IMR-90 (cell line): ENCODE measurements around the gene DGAT2L6. TPM values are rescaled to one million over a fixed set of nuclear protein-coding genes. Genes with fewer than 3 reads are reported as not detected.

ENCODE experiments used
- ATAC-seq: fragments of 200-7000 bp; cut with Tn5 transposase; 2 replicates; pipeline ENCODE4 v1.9.1; 2020; ENCODE audit warnings: low read depth, mild to moderate bottlenecking, moderate library complexity
- BruUV-seq: library from RNA; stranded (reverse); fragments of 400-500 nt; replicated peaks from 2 replicates; lab custom pipeline; 2021; lab: Mats Ljungman, UMichigan
- CTCF ChIA-PET: fragments of 300-600 bp; formaldehyde crosslinking; extraction: SDS; loops from one replicate; lab custom pipeline; 2021; ENCODE audit warnings: antibody characterized with exemption; lab: Yijun Ruan, JAX
- POLR2A ChIA-PET: fragments of 300-600 bp; sonication (Branson Sonifier 250); formaldehyde crosslinking; loops from one replicate; lab custom pipeline; 2022; ENCODE audit warnings: antibody characterized with exemption; ENCODE audit not compliant: unreplicated experiment; lab: Charles Lee
- DNase-seq: peaks from one replicate; pipeline ENCODE4 v3.0.0; 2013
- H2AFZ ChIP-seq: replicated peaks from 2 replicates; pipeline ENCODE3; 2013; ENCODE audit warnings: low read length, mild to moderate bottlenecking; ENCODE audit not compliant: poor library complexity
- H2AK5ac ChIP-seq: 2 replicates; pipeline ENCODE4 v1.6.1; 2013; ENCODE audit warnings: low read depth, low read length, inconsistent platforms
- H2AK9ac ChIP-seq: replicated peaks from 2 replicates; pipeline ENCODE3; 2013; ENCODE audit warnings: mild to moderate bottlenecking, low read depth, low read length, moderate library complexity; ENCODE audit not compliant: poor library complexity
- H2BK120ac ChIP-seq: 2 replicates; pipeline ENCODE4 v1.6.1; 2013; ENCODE audit warnings: low read depth, low read length, inconsistent platforms
- H2BK15ac ChIP-seq: 3 replicates; pipeline ENCODE4 v1.6.1; 2013; ENCODE audit warnings: low read depth, low read length, inconsistent platforms
- H2BK20ac ChIP-seq: 2 replicates; pipeline ENCODE4 v1.6.1; 2013; ENCODE audit warnings: low read depth, mild to moderate bottlenecking, inconsistent platforms, low read length, moderate library complexity
- H2BK5ac ChIP-seq: 2 replicates; pipeline ENCODE4 v1.6.1; 2013; ENCODE audit warnings: mild to moderate bottlenecking, low read depth, low read length, inconsistent platforms; ENCODE audit not compliant: poor library complexity, severe bottlenecking
- H3K14ac ChIP-seq: replicated peaks from 2 replicates; pipeline ENCODE4 v1.6.1; 2013; ENCODE audit warnings: low read depth, low read length, inconsistent platforms
- H3K18ac ChIP-seq: 2 replicates; pipeline ENCODE4 v1.6.1; 2013; ENCODE audit warnings: low read depth, low read length, control low read depth
- H3K23ac ChIP-seq: 2 replicates; pipeline ENCODE4 v1.6.1; 2013; ENCODE audit warnings: low read depth, low read length, inconsistent platforms
- H3K27ac ChIP-seq: 2 replicates; pipeline ENCODE4 v1.5.1; 2013; ENCODE audit warnings: mild to moderate bottlenecking, control low read depth, low read length; ENCODE audit not compliant: insufficient read depth
- H3K27me3 ChIP-seq: 2 replicates; pipeline ENCODE4 v1.6.1; 2013; ENCODE audit warnings: low read length; ENCODE audit not compliant: control insufficient read depth, insufficient read depth
- H3K36me3 ChIP-seq: 2 replicates; pipeline ENCODE4 v1.6.1; 2013; ENCODE audit warnings: low read length, mixed read lengths; ENCODE audit not compliant: control insufficient read depth, insufficient read depth
- H3K4ac ChIP-seq: 2 replicates; pipeline ENCODE4 v1.6.1; 2013; ENCODE audit warnings: low read depth, low read length, inconsistent platforms
- H3K4me1 ChIP-seq: 2 replicates; pipeline ENCODE4 v1.6.1; 2013; ENCODE audit warnings: low read length, mixed read lengths; ENCODE audit not compliant: control insufficient read depth, insufficient read depth
- H3K4me2 ChIP-seq: 2 replicates; pipeline ENCODE4 v1.6.1; 2013; ENCODE audit warnings: low read depth, mild to moderate bottlenecking, control low read depth, low read length, moderate library complexity
- H3K4me3 ChIP-seq: 2 replicates; pipeline ENCODE4 v1.5.1; 2013; ENCODE audit warnings: low read depth, mild to moderate bottlenecking, control low read depth, low read length, moderate library complexity; ENCODE audit not compliant: insufficient read depth
- H3K56ac ChIP-seq: 2 replicates; pipeline ENCODE4 v1.6.1; 2013; ENCODE audit warnings: low read length, inconsistent platforms; ENCODE audit not compliant: insufficient read depth; ENCODE audit errors: extremely low read depth
- H3K79me1 ChIP-seq, 2 experiments: 2 replicates each; pipeline ENCODE4 v1.6.1; 2013; ENCODE audit warnings: low read length in 2 of 2, inconsistent platforms in 1 of 2, low read depth in 1 of 2
- H3K9ac ChIP-seq: 2 replicates; pipeline ENCODE4 v1.6.1; 2013; ENCODE audit warnings: low read depth, low read length, control low read depth
- H3K9me1 ChIP-seq: 2 replicates; pipeline ENCODE4 v1.6.1; 2013; ENCODE audit warnings: low read length, inconsistent platforms; ENCODE audit not compliant: insufficient read depth
- H3K9me3 ChIP-seq: 2 replicates; pipeline ENCODE4 v1.6.1; 2013; ENCODE audit warnings: low read length; ENCODE audit not compliant: control insufficient read depth, insufficient read depth
- H4K20me1 ChIP-seq: 2 replicates; pipeline ENCODE4 v1.6.1; 2013; ENCODE audit warnings: low read length, inconsistent platforms; ENCODE audit not compliant: insufficient read depth
- H4K5ac ChIP-seq: 2 replicates; pipeline ENCODE4 v1.6.1; 2013; ENCODE audit warnings: mild to moderate bottlenecking, low read depth, low read length, control low read depth
- H4K8ac ChIP-seq, 2 experiments: 2 replicates each; pipeline ENCODE4 v1.6.1; 2013; ENCODE audit warnings: low read depth in 2 of 2, low read length in 2 of 2, control low read depth in 1 of 2, inconsistent platforms in 1 of 2
- H4K91ac ChIP-seq: 2 replicates; pipeline ENCODE4 v1.6.1; 2013; ENCODE audit warnings: low read depth, low read length, inconsistent platforms; ENCODE audit not compliant: insufficient read depth
- BHLHE40 ChIP-seq: fragments of 150-350 bp; IDR thresholded peaks from 2 replicates; pipeline ENCODE4 v1.6.1; 2016; ENCODE audit warnings: mild to moderate bottlenecking, low read depth, low read length
- CHD1 ChIP-seq: IDR thresholded peaks from 2 replicates; pipeline ENCODE4 v1.6.1; 2012; ENCODE audit warnings: low read depth, low read length, improper control_type of control experiment
- MAZ ChIP-seq: IDR thresholded peaks from 2 replicates; pipeline ENCODE4 v1.6.1; 2012; ENCODE audit warnings: low read depth, mild to moderate bottlenecking, low read length, improper control_type of control experiment, moderate library complexity, borderline replicate concordance
- NFE2L2 ChIP-seq: fragments of 150-350 bp; IDR thresholded peaks from 2 replicates; pipeline ENCODE4 v1.6.1; 2016; ENCODE audit warnings: low read depth, mild to moderate bottlenecking, low read length
- POLR2A ChIP-seq: IDR thresholded peaks from 2 replicates; pipeline ENCODE4 v1.6.1; 2012; ENCODE audit warnings: mild to moderate bottlenecking, low read depth, low read length
- RCOR1 ChIP-seq: IDR thresholded peaks from 2 replicates; pipeline ENCODE4 v1.6.1; 2012; ENCODE audit warnings: mild to moderate bottlenecking, low read length, improper control_type of control experiment; ENCODE audit not compliant: insufficient replicate concordance
- WGBS, 2 experiments: methylation state at CpG; one replicate each; pipeline versions ENCODE4 v1.1.5 to v1.1.7; 2013; ENCODE audit warnings: missing lambda C conversion rate in 2 of 2; ENCODE audit not compliant: insufficient read length in 1 of 2; ENCODE audit errors: extremely low coverage in 2 of 2; 5-methylcytosine and 5-hydroxymethylcytosine counted together
- dilution Hi-C: fragments of 300-500 bp; cut with HindIII; formaldehyde crosslinking; loops from one replicate; pipeline ENCODE4 v1.14.3; 2018; ENCODE audit warnings: low sequenced_read_pairs; ENCODE audit not compliant: unreplicated experiment
- in situ Hi-C: fragments of 300-500 bp; cut with MboI; formaldehyde crosslinking; loops from 3 replicates; pipeline ENCODE4 v1.14.3; 2019; ENCODE audit warnings: low sequenced_read_pairs, inconsistent platforms, mixed read lengths
- intact Hi-C: fragments of 100-400 bp; cut with micrococcal nuclease; formaldehyde crosslinking; loops from 2 replicates; pipeline ENCODE4 v1.10.0; 2022
- polyA plus RNA-seq, 3 experiments: library from polyadenylated mRNA; depleted of rRNA; stranded (reverse); fragments of >200 nt; gene quantifications; 2 replicates each; pipeline ENCODE4 v1.2.3, GENCODE V29; 2012; ENCODE audit warnings: low replicate concordance in 1 of 3
- total RNA-seq: library from RNA; depleted of rRNA; stranded (reverse); fragments of >200 nt; gene quantifications from 2 replicates; pipeline ENCODE4 v1.2.3, GENCODE V29; 2012

DGAT2L6 gene
- total and polyA plus RNA-seq, 2 of the 4 experiments (the other 2 are of a cell fraction): not detected

DNA sequence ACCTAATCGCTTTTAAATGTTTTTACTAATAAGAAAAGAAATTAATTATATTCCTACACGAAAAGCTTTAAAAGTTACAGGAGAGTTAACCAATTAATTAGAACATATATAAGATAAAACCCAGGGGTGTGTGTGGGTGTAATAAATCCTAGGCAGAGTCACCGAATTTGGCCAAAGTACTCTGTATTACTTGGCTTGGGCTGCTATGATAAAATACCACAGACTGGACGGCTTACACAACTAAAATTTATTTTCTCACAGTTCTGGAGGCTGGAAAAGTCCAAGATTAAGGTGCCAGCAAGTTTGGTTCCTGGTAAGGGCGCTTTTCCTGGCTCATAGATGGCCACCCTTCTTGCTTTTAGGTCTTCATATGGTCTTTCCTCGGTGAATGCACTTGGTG lies 67.6 kb downstream of the DGAT2L6 start:
- TF ChIP-seq NFE2L2: no peak
- TF ChIP-seq RCOR1: no peak
- no peak for TF ChIP-seq POLR2A
- TF ChIP-seq BHLHE40: no peak
- TF ChIP-seq MAZ: no peak
- TF ChIP-seq CHD1: no peak
- intact Hi-C loops: no loop called here

More for the DNA sequence above, 67.6 kb downstream of the DGAT2L6 start:
- Histone ChIP-seq H3K23ac (no peak overlapping the region), H3K27ac (no peak overlapping the region), H3K4ac (no peak overlapping the region), H3K9ac (no peak overlapping the region), H3K9me1 (no peaks in the 10 kb centered on the region), H3K79me1 (no peaks in the 10 kb centered on the region), H2AFZ (no peak overlapping the region), H2AK9ac (no peak overlapping the region), H2AK5ac (no peak overlapping the region), H3K27me3 (peaks cover 6% of the 10 kb centered on the region), H2BK5ac (no peak overlapping the region), H4K5ac (no peak overlapping the region), H4K8ac (no peak overlapping the region), H3K4me3 (no peak overlapping the region), H2BK120ac (no peak overlapping the region), H4K91ac (no peak overlapping the region), H3K4me1 (no peaks in the 10 kb centered on the region), H3K36me3 (no peaks in the 10 kb centered on the region), H3K9me3 (no peaks in the 10 kb centered on the region), H3K18ac (no peak overlapping the region), H3K56ac (no peak overlapping the region), H2BK15ac (no peak overlapping the region), H4K20me1 (no peaks in the 10 kb centered on the region), H3K14ac (no peak overlapping the region), H3K4me2 (no peak overlapping the region), H2BK20ac (no peak overlapping the region)
- no TSS peak for BruUV-seq
- DNase-seq: no peak
- no peak for ATAC-seq
- whole genome bisulfite sequencing, 2 experiments: no CpG with 5 or more reads among the region's 6 CpGs
- ChIA-PET POLR2A (no interaction called here), CTCF (interaction anchor here (0.5 kb wide), 1 partner anchor 142 kb away, joined by 5 read pairs; no protein-coding TSS in a partner anchor)
- in situ Hi-C loops: no loop called here
- dilution Hi-C loops: no loop called here
